HG02943 (cell line): ENCODE data around the gene ARHGAP31.
"Not testable (repeated sequence)": the region's sequence is repeated elsewhere in the genome, so short reads cannot be mapped to it uniquely, and the experiment has no call there.

ENCODE experiments used
- ATAC-seq: cut with Tn5 transposase; IDR thresholded peaks from one replicate; pipeline ENCODE4 v1.9.1; 2021; ENCODE audit warnings: mild to moderate bottlenecking, low read depth, moderate library complexity; ENCODE audit not compliant: unreplicated experiment

ARHGAP31 gene

GRCh38 chr3:119293871-119294695, at the start of gene ARHGAP31:
ARHGAP31 (plus strand) TSS chr3:119294383; CDS start chr3:119294905, 522 bp downstream.
- peak; percentile 53 for ATAC-seq

- no peak for ATAC-seq
Measured at GRCh38 chr3:119245778-119246177, 48.4 kb upstream of the ARHGAP31 start.

GRCh38 chr3:119255214-119255613, 39.0 kb upstream of the ARHGAP31 start:
- no peak for ATAC-seq

GRCh38 chr3:119257111-119257510, 37.1 kb upstream of the ARHGAP31 start:
- no peak for ATAC-seq

GRCh38 chr3:119257654-119258410, 36.4 kb upstream of the ARHGAP31 start:
- ATAC-seq = no peak

GRCh38 chr3:119258915-119259314, 35.3 kb upstream of the ARHGAP31 start:
- peak; percentile 82 for ATAC-seq

- no peak for ATAC-seq
Measured at GRCh38 chr3:119259821-119260220, 34.4 kb upstream of the ARHGAP31 start.

- no peak for ATAC-seq
Measured at GRCh38 chr3:119261055-119261454, 33.1 kb upstream of the ARHGAP31 start.

- not testable (repeated sequence) for ATAC-seq
Measured at GRCh38 chr3:119270212-119270611, 24.0 kb upstream of the ARHGAP31 start.

GRCh38 chr3:119276680-119277079, 17.5 kb upstream of the ARHGAP31 start:
- no peak for ATAC-seq

- no peak for ATAC-seq
Measured at GRCh38 chr3:119279101-119279554, 15.1 kb upstream of the ARHGAP31 start.

GRCh38 chr3:119279584-119280243, 14.5 kb upstream of the ARHGAP31 start:
- ATAC-seq = no peak

- ATAC-seq = no peak
Measured at GRCh38 chr3:119288669-119289403, 5.3 kb upstream of the ARHGAP31 start.

GRCh38 chr3:119289404-119289770, 4.8 kb upstream of the ARHGAP31 start:
- no peak for ATAC-seq

- no peak for ATAC-seq
Measured at GRCh38 chr3:119290613-119291012, 3.6 kb upstream of the ARHGAP31 start.

- ATAC-seq = no peak
Measured at GRCh38 chr3:119291062-119291700, 3.0 kb upstream of the ARHGAP31 start.

- ATAC-seq = no peak
Measured at GRCh38 chr3:119292666-119293065, 1.5 kb upstream of the ARHGAP31 start.

- no peak for ATAC-seq
Measured at GRCh38 chr3:119293105-119293870, 895 bp upstream of the ARHGAP31 start.
